CD1c-positive myeloid dendritic cell (primary cell): ENCODE results near the gene PLEKHG4.

Source experiments
- DNase-seq: peaks from one replicate; pipeline ENCODE4 v3.0.0-alpha.2; 2016; ENCODE audit errors: extremely low spot score

PLEKHG4 gene

DNA sequence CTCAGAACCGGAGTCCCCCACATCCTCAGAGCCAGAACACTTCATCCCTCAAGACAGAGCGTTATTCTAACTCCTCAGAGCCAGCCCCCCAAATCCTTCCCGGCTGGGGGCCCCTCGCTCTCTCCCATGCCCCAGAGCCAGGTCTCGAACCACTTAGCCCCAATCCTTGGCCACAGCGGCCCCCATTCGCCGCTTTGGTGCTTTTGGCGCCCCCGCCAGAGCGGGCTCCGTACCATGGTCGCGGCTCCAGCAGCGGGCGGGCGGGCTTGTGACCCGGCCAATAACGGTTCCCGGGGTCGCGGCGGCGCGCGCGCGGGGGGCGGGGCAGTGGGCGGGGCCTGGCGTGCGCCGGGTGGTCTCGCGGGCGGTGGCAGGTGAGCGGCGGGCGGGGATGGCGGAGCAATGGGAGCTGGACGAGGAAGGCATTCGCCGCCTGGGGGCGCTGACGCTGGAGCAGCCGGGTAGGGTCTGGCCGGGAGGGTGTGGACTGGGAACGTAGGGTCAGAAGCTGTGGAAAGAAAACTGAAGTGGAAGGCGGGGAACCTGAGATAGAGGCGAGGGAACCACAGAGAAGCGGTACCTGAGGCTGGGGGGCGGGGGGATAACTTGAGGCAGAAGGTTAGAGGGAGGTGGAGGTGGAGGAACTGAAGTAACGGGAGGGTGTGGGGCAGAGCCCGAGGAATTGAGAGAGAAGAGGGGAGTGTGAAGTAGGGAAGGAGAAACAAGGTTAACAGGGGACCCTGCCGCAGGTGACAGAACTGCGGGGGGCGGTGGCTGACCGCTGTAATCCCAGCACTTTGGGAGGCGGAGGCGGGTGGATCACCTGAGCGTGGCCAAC is 47.4 kb downstream of the PLEKHG4 start, which contains the start of the genes KCTD19 and LRRC36:
Gene KCTD19, minus strand, starts transcription at position 270 of the 838 bp plus-strand sequence. Its CDS starts 34 bp downstream, at position 236.
Gene LRRC36, plus strand, starts transcription at position 344 of the 838 bp plus-strand sequence. Its CDS starts 48 bp downstream, at position 392.
- peak; percentile 37 for DNase-seq

DNA sequence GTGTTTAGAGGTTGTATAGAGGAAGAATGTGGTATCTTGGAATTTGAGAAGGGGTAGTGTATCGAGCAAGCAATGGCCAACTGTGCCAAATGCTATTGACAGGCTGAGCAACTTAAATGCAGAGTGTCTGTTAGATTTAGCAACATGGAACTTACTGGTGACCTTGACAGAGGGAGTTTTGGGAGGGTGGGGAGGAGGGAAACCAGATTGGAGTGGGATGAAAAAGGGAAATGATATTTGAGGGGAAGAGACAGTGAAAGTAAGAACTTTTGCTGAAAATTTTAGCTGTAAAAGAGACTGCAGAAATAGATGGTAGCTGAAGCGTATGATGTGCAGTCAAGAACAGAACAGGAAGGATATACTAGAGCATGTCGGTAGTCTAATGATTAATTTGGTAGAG is 48.4 kb downstream of the PLEKHG4 start:
- DNase-seq, result peak; percentile 38

DNA sequence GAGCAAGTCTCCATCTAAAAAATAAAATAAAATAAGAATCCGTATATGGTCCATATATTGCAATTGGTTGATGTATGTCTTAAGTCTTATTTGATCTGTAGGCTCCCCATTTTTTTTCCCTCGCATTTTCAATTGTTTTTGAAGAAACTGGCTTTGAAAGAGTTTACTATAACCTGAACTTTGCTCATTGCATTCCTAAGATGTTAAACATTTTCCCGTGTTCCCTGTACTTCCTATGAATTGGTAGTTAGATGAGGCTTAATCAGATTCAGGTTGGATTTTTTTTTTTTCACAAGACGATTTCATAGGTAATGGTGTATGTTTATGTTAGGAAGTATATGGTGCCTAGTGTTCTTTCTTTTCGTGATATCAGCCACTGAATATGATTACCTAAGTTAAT is 50.6 kb downstream of the PLEKHG4 start:
- no peak for DNase-seq

DNA sequence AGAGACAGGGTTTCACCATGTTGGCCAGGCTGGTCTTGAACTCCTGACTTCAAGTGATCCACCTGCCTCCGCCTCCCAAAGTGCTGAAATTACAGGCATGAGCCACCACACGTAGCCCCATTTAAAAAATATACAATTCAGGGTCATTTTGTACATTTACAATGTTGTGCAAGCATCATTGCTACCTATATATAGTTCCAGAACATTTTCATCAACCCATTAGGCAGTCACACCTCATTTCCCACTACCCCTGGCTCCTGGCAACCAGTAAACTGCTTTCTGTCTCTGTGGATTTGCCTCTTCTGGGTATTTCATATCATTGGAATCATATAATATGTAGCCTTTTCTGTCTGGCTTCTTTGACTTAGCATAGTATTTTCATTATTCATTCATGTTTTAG is 54.0 kb downstream of the PLEKHG4 start:
- DNase-seq, result no peak

DNA sequence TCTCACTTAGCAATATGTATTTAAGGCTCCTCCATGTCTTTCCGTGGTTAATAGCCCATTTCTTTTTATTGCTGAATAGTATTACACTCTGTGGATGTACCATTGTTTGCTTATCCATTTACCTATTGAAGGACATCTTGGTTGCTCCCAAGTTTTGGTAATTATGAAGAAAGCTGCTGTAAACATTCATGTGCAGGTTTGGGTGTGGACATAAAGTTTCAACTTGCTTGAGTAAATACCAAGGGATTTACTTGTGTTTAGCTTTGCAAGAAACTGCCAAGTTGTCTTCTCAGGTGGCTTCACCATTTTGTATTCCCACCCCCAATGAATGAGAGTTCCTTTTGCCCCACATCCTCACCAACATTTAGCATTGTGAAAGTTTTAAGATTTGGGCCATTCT is 56.8 kb downstream of the PLEKHG4 start:
- DNase-seq, result no peak

DNA sequence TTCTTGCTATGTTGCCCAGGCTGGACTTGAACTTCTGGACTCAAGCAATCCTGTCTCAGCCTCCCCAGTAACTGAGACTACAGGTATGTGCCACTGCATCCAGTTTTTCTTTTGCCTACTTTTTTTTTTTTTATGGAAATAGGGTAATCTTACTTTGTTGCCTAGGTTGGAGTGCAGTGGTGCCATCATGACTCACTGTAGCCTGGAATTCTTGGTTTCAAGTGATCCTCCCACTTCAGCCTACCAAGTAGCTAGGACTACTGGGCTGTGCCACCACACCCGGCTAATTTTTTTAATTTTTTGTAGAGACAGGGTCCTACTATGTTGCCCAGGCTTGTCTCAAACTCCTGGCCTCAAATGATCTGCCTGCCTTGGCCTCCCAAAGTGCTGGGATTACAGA is 57.3 kb downstream of the PLEKHG4 start:
- DNase-seq, result no peak
